A172 (cell line): Measurements from ENCODE around the gene PKN1. TPM values are rescaled to one million over a fixed set of nuclear protein-coding genes. Genes with fewer than 3 reads are reported as not detected.

Experiments
- DNase-seq: peaks from one replicate; pipeline ENCODE4 v3.0.0-alpha.2; 2015; ENCODE audit warnings: low spot score
- total RNA-seq: library from RNA; depleted of rRNA; stranded (reverse); fragments of >200 nt; shearing (Covaris generic); gene quantifications from 2 replicates; pipeline ENCODE4 v1.2.3, GENCODE V29; 2014

Gene PKN1
- total RNA-seq, 1 experiment from 2014 or later: 181 TPM

GRCh38 chr19:14463747-14464146, 30.6 kb downstream of the PKN1 start:
- no peak for DNase-seq

- DNase-seq: no peak
These were observed 34.3 kb downstream of the PKN1 start for GRCh38 chr19:14467391-14467790.

- no peak for DNase-seq
These were observed 34.7 kb downstream of the PKN1 start for GRCh38 chr19:14467816-14468215.

GRCh38 chr19:14470031-14470876, 37.1 kb downstream of the PKN1 start:
- DNase-seq: no peak

- no peak for DNase-seq
These were observed 38.5 kb downstream of the PKN1 start for GRCh38 chr19:14471436-14472187.

- DNase-seq: no peak
These were observed 39.3 kb downstream of the PKN1 start for GRCh38 chr19:14472202-14472938.

GRCh38 chr19:14473073-14473977, 40.2 kb downstream of the PKN1 start:
- DNase-seq: no peak

- DNase-seq: no peak
These were observed 41.0 kb downstream of the PKN1 start for GRCh38 chr19:14473978-14474578.

- DNase-seq: no peak
These were observed 41.7 kb downstream of the PKN1 start for GRCh38 chr19:14474827-14475226.

GRCh38 chr19:14475251-14476073, 42.4 kb downstream of the PKN1 start, which contains the start of gene PTGER1:
TSS of gene PTGER1 (minus strand) at chr19:14475354. CDS start at chr19:14474320, 1,034 bp downstream.
- DNase-seq: peak; percentile 73

- no peak for DNase-seq
These were observed 43.2 kb downstream of the PKN1 start for GRCh38 chr19:14476327-14476672.

GRCh38 chr19:14476673-14477401, 43.7 kb downstream of the PKN1 start:
- peak; percentile 96 for DNase-seq

- no peak for DNase-seq
These were observed 44.5 kb downstream of the PKN1 start for GRCh38 chr19:14477418-14478112.

- no peak for DNase-seq
These were observed 45.0 kb downstream of the PKN1 start for GRCh38 chr19:14478113-14478545.

GRCh38 chr19:14479309-14479974, 46.3 kb downstream of the PKN1 start:
- no peak for DNase-seq

- no peak for DNase-seq
These were observed 47.0 kb downstream of the PKN1 start for GRCh38 chr19:14479975-14480699.

GRCh38 chr19:14480700-14481079, 47.6 kb downstream of the PKN1 start:
- DNase-seq: no peak
